Calu3 (cell line): ENCODE measurements around the gene CCL22. TPM values are rescaled to one million over a fixed set of nuclear protein-coding genes. Genes with fewer than 3 reads are reported as not detected.
"Not testable (repeated sequence)": the region's sequence is repeated elsewhere in the genome, so short reads cannot be mapped to it uniquely, and the experiment has no call there.

Experiments used
- BruUV-seq: library from RNA; stranded (reverse); fragments of 400-500 nt; replicated peaks from 2 replicates; lab custom pipeline; 2021; lab: Mats Ljungman, UMichigan
- CTCF ChIA-PET: fragments of 300-600 bp; sonication (Branson Sonifier 250); formaldehyde crosslinking; loops from one replicate; lab custom pipeline; 2022; ENCODE audit warnings: antibody characterized with exemption; lab: Charles Lee
- DNase-seq: peaks from one replicate; pipeline ENCODE4 v3.0.0; 2022
- H3K27ac Mint-ChIP-seq: one replicate; pipeline ENCODE4 v1.8.0; 2022; ENCODE audit warnings: mixed read lengths; ENCODE audit not compliant: unreplicated experiment
- H3K27me3 Mint-ChIP-seq: one replicate; pipeline ENCODE4 v1.8.0; 2022; ENCODE audit warnings: mixed read lengths; ENCODE audit not compliant: unreplicated experiment
- H3K36me3 Mint-ChIP-seq: one replicate; pipeline ENCODE4 v1.8.0; 2022; ENCODE audit warnings: mild to moderate bottlenecking, moderate library complexity, mixed read lengths; ENCODE audit not compliant: insufficient read depth, unreplicated experiment
- H3K4me1 Mint-ChIP-seq: one replicate; pipeline ENCODE4 v1.8.0; 2022; ENCODE audit warnings: mild to moderate bottlenecking, low read depth, mixed read lengths; ENCODE audit not compliant: unreplicated experiment
- H3K4me3 Mint-ChIP-seq: one replicate; pipeline ENCODE4 v1.8.0; 2022; ENCODE audit warnings: mild to moderate bottlenecking, low read depth, moderate library complexity, mixed read lengths; ENCODE audit not compliant: unreplicated experiment
- H3K9me3 Mint-ChIP-seq: one replicate; pipeline ENCODE4 v1.8.0; 2022; ENCODE audit warnings: low read depth, mixed read lengths; ENCODE audit not compliant: unreplicated experiment
- CTCF ChIP-seq: fragments of 200-600 bp; IDR thresholded peaks from one replicate; pipeline ENCODE4 v1.8.0; 2022; ENCODE audit warnings: antibody characterized with exemption; ENCODE audit not compliant: unreplicated experiment
- intact Hi-C: fragments of 100-400 bp; cut with micrococcal nuclease; formaldehyde crosslinking; loops from one replicate; pipeline ENCODE4 v1.10.0; 2022; ENCODE audit not compliant: unreplicated experiment
- total RNA-seq: library from RNA; stranded (reverse); gene quantifications from 2 replicates; pipeline ENCODE4 v1.2.3, GENCODE V29; 2022

Gene CCL22
- total RNA-seq, 1 experiment from 2014 or later: 2.6 TPM

DNA sequence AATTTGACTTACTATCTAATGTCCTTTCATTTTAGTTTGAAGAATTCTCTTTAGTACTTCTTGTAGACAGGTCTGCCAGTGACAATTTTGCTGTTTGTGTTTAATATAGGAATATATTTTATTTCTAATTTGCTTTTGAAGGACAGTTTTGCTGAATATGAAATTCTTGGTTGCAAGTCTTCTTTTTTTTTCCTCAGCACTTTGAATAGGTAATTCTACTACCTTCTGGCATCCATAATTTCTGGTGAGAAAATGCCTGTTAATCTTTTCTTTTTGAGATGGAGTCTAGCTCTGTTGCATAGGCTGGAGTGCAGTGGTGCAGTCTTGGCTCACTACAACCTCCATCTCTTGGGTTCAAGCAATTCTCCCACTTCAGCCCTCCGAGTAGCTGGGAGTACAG lies 25.2 kb upstream of the CCL22 start:
- Mint-ChIP-seq H3K27me3 (no peaks in the 10 kb centered on the region), H3K36me3 (no peaks in the 10 kb centered on the region), H3K4me3 (no peak overlapping the region), H3K9me3 (no peaks in the 10 kb centered on the region), H3K27ac (no peak overlapping the region), H3K4me1 (no peaks in the 10 kb centered on the region)
- TF ChIP-seq CTCF: no peak
- DNase-seq: no peak
- no TSS peak for BruUV-seq
- CTCF ChIA-PET: no interaction called here
- intact Hi-C loops: no loop called here

GRCh38 chr16:57335366-57335765 lies 23.2 kb upstream of the CCL22 start:
- H3K27me3 Mint-ChIP-seq: no peaks in the 10 kb centered on the region
- no peak overlapping the region for H3K27ac Mint-ChIP-seq
- H3K9me3 Mint-ChIP-seq: no peaks in the 10 kb centered on the region
- no TSS peak for BruUV-seq
- H3K4me3 Mint-ChIP-seq: no peak overlapping the region
- TF ChIP-seq CTCF: no peak
- peaks cover 19% of the 10 kb centered on the region for H3K4me1 Mint-ChIP-seq
- H3K36me3 Mint-ChIP-seq: no peaks in the 10 kb centered on the region
- CTCF ChIA-PET: no interaction called here
- DNase-seq: no peak
- intact Hi-C loops: no loop called here

- H3K27ac Mint-ChIP-seq: peak overlapping the region; percentile 71
- H3K27me3 Mint-ChIP-seq: no peaks in the 10 kb centered on the region
- H3K9me3 Mint-ChIP-seq: no peaks in the 10 kb centered on the region
- peak overlapping the region; percentile 9 for H3K4me3 Mint-ChIP-seq
- DNase-seq: no peak
- intact Hi-C loops: loop anchor here (5.0 kb wide), 2 partner anchors 36 to 39 kb away; no protein-coding TSS in a partner anchor
- peaks cover 17% of the 10 kb centered on the region for H3K36me3 Mint-ChIP-seq
- BruUV-seq: no TSS peak
- CTCF ChIA-PET: interaction anchor here (0.6 to 1.8 kb wide), 7 partner anchors 36 to 88 kb away, joined by 3 to 24 read pairs (median 5); no protein-coding TSS in a partner anchor
- H3K4me1 Mint-ChIP-seq: peaks cover 55% of the 10 kb centered on the region
- TF ChIP-seq CTCF: no peak
Measured at GRCh38 chr16:57341062-57341440, 17.5 kb upstream of the CCL22 start.

- Mint-ChIP-seq H3K9me3 (no peaks in the 10 kb centered on the region), H3K27ac (peak overlapping the region; percentile 71), H3K4me1 (peaks cover 55% of the 10 kb centered on the region), H3K27me3 (peaks cover under 1% of the 10 kb centered on the region), H3K4me3 (peak overlapping the region; percentile 9), H3K36me3 (peaks cover 17% of the 10 kb centered on the region)
- TF ChIP-seq CTCF: no peak
- DNase-seq: peak; percentile 91
- BruUV-seq: no TSS peak
- intact Hi-C loops: loop anchor here (1.0 to 5.0 kb wide), 3 partner anchors 27 to 39 kb away; no protein-coding TSS in a partner anchor
- CTCF ChIA-PET: interaction anchor here (0.9 to 1.8 kb wide), 8 partner anchors 31 to 81 kb away, joined by 3 to 24 read pairs (median 5); partner anchors contain the start of gene CX3CL1
Measured at GRCh38 chr16:57341441-57342303, 16.9 kb upstream of the CCL22 start.

DNA sequence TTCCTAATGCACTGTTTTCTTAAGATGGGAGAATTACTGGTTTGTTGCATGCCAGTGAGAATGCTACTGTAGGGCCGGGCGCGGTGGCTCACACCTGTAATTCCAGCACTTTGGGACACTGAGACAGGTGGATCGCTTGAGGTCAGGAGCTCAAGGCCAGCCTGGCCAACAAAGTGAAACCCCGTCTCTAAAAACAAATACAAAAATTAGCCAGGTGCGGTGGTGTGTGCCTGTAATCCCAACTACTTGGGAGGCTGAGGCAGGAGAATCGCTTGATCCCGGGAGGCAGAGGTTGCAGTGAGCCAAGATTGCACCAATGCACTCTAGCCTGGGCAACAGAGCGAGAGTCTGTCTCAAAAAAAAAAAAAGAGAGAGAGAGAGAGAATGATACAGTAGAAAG lies 16.0 kb upstream of the CCL22 start:
- peaks cover 17% of the 10 kb centered on the region for H3K36me3 Mint-ChIP-seq
- H3K27ac Mint-ChIP-seq: peak overlapping the region; percentile 35
- intact Hi-C loops: loop anchor here (1.0 to 5.0 kb wide), 3 partner anchors 28 to 40 kb away; no protein-coding TSS in a partner anchor
- peaks cover 55% of the 10 kb centered on the region for H3K4me1 Mint-ChIP-seq
- not testable (repeated sequence) for H3K9me3 Mint-ChIP-seq, DNase-seq, H3K4me3 Mint-ChIP-seq, BruUV-seq, H3K27me3 Mint-ChIP-seq
- CTCF ChIA-PET: interaction anchor here (0.6 to 1.8 kb wide), 5 partner anchors 30 to 761 kb away, joined by 3 to 24 read pairs (median 5); partner anchors contain the start of gene CX3CL1
